Astrocyte (in vitro differentiated cells and primary cell): ENCODE data around the gene DCTPP1.

Experiments used
- EZH2 ChIP-seq: IDR thresholded peaks from 2 replicates; pipeline ENCODE4 v1.6.1; 2012; ENCODE audit warnings: mild to moderate bottlenecking, low read length, inconsistent platforms; ENCODE audit not compliant: insufficient read depth
- TF ChIP-seq, protein P1 (sequence below): IDR thresholded peaks from 2 replicates; pipeline ENCODE4 v1.5.1; 2011; ENCODE audit warnings: low read depth, mild to moderate bottlenecking, inconsistent platforms, low read length, moderate library complexity; ENCODE audit not compliant: insufficient read depth

DNA sequence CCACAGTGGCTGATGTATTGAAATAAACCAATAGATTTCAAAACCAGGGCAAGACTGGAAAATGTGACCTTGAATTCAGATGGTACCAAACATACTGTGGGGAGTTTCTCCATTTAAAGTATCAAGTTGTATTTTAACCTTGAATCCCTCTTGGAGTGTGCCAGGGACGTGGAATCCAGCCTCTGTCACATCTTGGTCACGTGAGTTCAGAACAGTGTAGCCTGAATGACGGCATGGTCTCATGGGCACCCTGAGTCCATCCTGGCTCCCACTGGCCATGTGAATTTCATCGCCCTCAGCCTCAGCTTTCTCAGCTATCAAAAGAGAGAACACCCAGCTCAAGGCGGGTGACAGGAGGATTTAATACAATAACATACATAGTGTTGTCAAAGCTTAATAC lies 15.7 kb downstream of the DCTPP1 start:
- TF ChIP-seq, protein P1, sequence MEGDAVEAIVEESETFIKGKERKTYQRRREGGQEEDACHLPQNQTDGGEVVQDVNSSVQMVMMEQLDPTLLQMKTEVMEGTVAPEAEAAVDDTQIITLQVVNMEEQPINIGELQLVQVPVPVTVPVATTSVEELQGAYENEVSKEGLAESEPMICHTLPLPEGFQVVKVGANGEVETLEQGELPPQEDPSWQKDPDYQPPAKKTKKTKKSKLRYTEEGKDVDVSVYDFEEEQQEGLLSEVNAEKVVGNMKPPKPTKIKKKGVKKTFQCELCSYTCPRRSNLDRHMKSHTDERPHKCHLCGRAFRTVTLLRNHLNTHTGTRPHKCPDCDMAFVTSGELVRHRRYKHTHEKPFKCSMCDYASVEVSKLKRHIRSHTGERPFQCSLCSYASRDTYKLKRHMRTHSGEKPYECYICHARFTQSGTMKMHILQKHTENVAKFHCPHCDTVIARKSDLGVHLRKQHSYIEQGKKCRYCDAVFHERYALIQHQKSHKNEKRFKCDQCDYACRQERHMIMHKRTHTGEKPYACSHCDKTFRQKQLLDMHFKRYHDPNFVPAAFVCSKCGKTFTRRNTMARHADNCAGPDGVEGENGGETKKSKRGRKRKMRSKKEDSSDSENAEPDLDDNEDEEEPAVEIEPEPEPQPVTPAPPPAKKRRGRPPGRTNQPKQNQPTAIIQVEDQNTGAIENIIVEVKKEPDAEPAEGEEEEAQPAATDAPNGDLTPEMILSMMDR: no peak
- no peak for TF ChIP-seq EZH2
